ENCODE measurements around the gene FXYD3. TPM values are rescaled to one million over a fixed set of nuclear protein-coding genes. Genes with fewer than 3 reads are reported as not detected.

FXYD3 gene
- total and polyA plus RNA-seq, 2 experiments from 2014 or later = 0.81 TPM; not detected in 1

DNA sequence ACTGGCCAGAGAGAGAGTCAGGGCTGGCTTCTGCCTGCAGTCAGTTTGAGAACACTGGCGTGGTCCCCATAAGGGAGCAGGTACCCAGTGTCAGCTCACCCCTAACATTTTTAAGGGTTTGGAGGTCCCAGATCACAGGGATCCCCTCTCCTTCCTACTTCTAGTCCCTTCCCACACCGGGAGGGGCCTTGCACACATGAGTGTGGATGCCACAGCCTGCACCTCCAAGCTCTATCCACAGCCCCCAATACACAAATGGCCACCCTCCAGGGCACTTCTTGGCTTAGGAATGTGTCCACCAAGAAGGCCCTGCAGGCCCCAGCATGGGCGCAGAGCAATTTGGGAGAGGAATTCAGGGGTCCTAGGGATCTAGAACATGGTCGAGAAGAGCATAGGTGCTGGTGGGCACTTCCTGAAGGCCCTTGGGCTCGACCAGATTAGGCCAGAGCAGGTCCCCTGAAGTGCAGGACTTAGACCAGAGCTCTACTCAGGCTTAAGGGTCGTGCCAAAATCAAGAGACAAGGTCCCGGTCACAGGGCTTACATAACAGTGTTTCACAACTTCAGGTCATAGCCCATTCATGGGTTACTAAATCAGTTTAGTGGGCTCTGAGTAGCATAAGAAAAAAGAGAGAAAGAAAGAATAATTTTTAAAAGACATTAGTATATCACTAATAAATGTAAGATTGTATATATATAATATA, 54.9 kb downstream of the FXYD3 start:
- H3K36me3 Mint-ChIP-seq (ENCODE audit: low read depth) = peaks cover 58% of the 10 kb centered on the region
- Histone ChIP-seq H3K4me3 (no peak overlapping the region), H3K27me3 (ENCODE audit: insufficient read depth) (no peaks in the 10 kb centered on the region), H2AFZ (no peak overlapping the region), H4K20me1 (replicated peaks; ENCODE audit: insufficient read depth) (no peaks in the 10 kb centered on the region; the same call in 1 of the 2 replicates), H3K27ac (ENCODE audit: low read depth) (no peak overlapping the region), H3K36me3 (ENCODE audit: insufficient read depth) (peaks cover 26% of the 10 kb centered on the region), H3F3A (replicated peaks; ENCODE audit: low read depth) (no peaks in the 10 kb centered on the region), H3K4me1 (ENCODE audit: insufficient read depth) (no peaks in the 10 kb centered on the region), H3K9me2 (ENCODE audit: insufficient read depth) (no peaks in the 10 kb centered on the region; the same call in 1 of the 2 replicates), H3K79me2 (replicated peaks; ENCODE audit: insufficient read depth) (no peaks in the 10 kb centered on the region), H3K4me2 (no peak overlapping the region)
- H3K4me1 Mint-ChIP-seq = no peaks in the 10 kb centered on the region
- H3K9me3 Mint-ChIP-seq = peaks cover 9% of the 10 kb centered on the region
- no peak overlapping the region for H3K4me3 Mint-ChIP-seq
- no peak for ATAC-seq
- no peak overlapping the region for H3K27ac Mint-ChIP-seq
- no peak for DNase-seq (ENCODE audit: low spot score)
- peaks cover 6% of the 10 kb centered on the region for H3K27me3 Mint-ChIP-seq (ENCODE audit: insufficient read depth, low read depth, poor library complexity)
- peak; percentile 12; the same call in 1 of the 2 replicates for TF ChIP-seq POLR2AphosphoS5 (IDR thresholded peaks at IDR 0.05; ENCODE audit: low read depth)
- TF ChIP-seq ZNF114 (CRISPR knock-in tag; IDR thresholded peaks at IDR 0.05) = no peak

DNA sequence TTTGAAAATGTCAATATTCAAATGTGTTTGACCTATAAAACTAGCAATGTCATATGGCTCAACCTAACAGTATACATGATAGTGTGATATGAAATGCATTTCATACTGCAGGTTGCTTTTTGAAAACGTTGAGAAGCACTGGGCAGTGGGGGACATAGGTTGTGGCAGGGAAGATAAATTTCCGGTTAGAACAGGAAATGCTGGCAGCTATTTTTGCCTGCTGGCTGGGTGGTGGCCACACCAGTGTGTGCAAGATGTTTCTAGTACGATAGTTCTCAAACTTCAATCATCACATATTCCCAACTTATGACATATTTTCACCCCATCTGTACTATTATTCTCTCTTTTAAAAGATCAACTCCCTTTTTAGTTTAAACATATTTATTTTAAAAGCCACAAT, 56.1 kb downstream of the FXYD3 start:
- Mint-ChIP-seq H3K9me3 (no peaks in the 10 kb centered on the region; the same call in 2 of the 3 replicates), H3K4me3 (no peak overlapping the region), H3K4me1 (peaks cover 5% of the 10 kb centered on the region; the same call in 1 of the 3 replicates), H3K36me3 (ENCODE audit: low read depth) (peaks cover 45% of the 10 kb centered on the region), H3K27me3 (ENCODE audit: insufficient read depth, low read depth, poor library complexity) (peaks cover 5% of the 10 kb centered on the region), H3K27ac (no peak overlapping the region)
- no peak for DNase-seq (ENCODE audit: low spot score)
- Histone ChIP-seq H3K4me2 (no peak overlapping the region), H3K4me1 (ENCODE audit: insufficient read depth) (0 out of 2 replicates have a peak, but pooled peaks cover 5% of the 10 kb centered on the region), H3K27ac (ENCODE audit: low read depth) (0 out of 2 replicates have a peak overlapping the region, but pooled peaks have one; percentile 50), H3K4me3 (no peak overlapping the region), H4K20me1 (replicated peaks; ENCODE audit: insufficient read depth) (no peaks in the 10 kb centered on the region; the same call in 1 of the 2 replicates), H3K27me3 (ENCODE audit: insufficient read depth) (no peaks in the 10 kb centered on the region), H2AFZ (no peak overlapping the region), H3K79me2 (replicated peaks; ENCODE audit: insufficient read depth) (no peaks in the 10 kb centered on the region), H3K36me3 (ENCODE audit: insufficient read depth) (0 out of 2 replicates have a peak, but pooled peaks cover 15% of the 10 kb centered on the region), H3F3A (replicated peaks; ENCODE audit: low read depth) (no peaks in the 10 kb centered on the region), H3K9me2 (ENCODE audit: insufficient read depth) (no peaks in the 10 kb centered on the region; the same call in 1 of the 2 replicates)
- no peak for ATAC-seq
- TF ChIP-seq ETS1 (IDR thresholded peaks at IDR 0.05) (no peak), CREB1 (CRISPR knock-in tag; IDR thresholded peaks at IDR 0.05; ENCODE audit: low read depth) (no peak), JUNB (IDR thresholded peaks at IDR 0.05; ENCODE audit: unreplicated experiment) (no peak), REST (IDR thresholded peaks at IDR 0.05; ENCODE audit: unreplicated experiment) (no peak), EZH2 (IDR thresholded peaks at IDR 0.05; ENCODE audit: low read depth, unreplicated experiment) (no peak), ZNF331 (CRISPR knock-in tag; IDR thresholded peaks at IDR 0.05; ENCODE audit: low read depth) (no peak), EZH2phosphoT487 (IDR thresholded peaks at IDR 0.05; ENCODE audit: unreplicated experiment) (no peak), POLR2AphosphoS5 (IDR thresholded peaks at IDR 0.05; ENCODE audit: low read depth) (no peak), STAT1 (IDR thresholded peaks at IDR 0.05; ENCODE audit: unreplicated experiment) (no peak)

Small RNA genes lying within 50 kb of the gene (small RNA-seq; reads per million reads assigned to genes)
- not detected for gene AC020907.2 (ENCODE audit: low replicate concordance)

Other genes starting within 250 kb of the FXYD3 start
- gene ZNF30, start 188.9 kb upstream of the FXYD3 start, total RNA-seq (2014; rRNA removed; shearing (Covaris generic)) = 4.0 and 18.7 TPM in 2 replicates
- gene ZNF30, start 188.9 kb upstream of the FXYD3 start, polyA plus RNA-seq (2016; fragmentation: Nextera tagmentation; extraction: Ambion mirVana) = 3.3 and 4.1 TPM in 2 replicates
- 8.8 and 12.8 TPM in 2 replicates for gene ZNF792, start 151.6 kb upstream of the FXYD3 start, total RNA-seq (2014; rRNA removed; shearing (Covaris generic))
- 1.3 and 1.6 TPM in 2 replicates for gene ZNF792, start 151.6 kb upstream of the FXYD3 start, polyA plus RNA-seq (2016; fragmentation: Nextera tagmentation; extraction: Ambion mirVana)
- gene GRAMD1A, start 115.5 kb upstream of the FXYD3 start, total RNA-seq (2014; rRNA removed; shearing (Covaris generic)) = 141 and 174 TPM in 2 replicates
- 122 and 125 TPM in 2 replicates for gene GRAMD1A, start 115.5 kb upstream of the FXYD3 start, polyA plus RNA-seq (2016; fragmentation: Nextera tagmentation; extraction: Ambion mirVana)
- gene SCN1B, start 85.4 kb upstream of the FXYD3 start, total RNA-seq (2014; rRNA removed; shearing (Covaris generic)) = 3.4 and 4.8 TPM in 2 replicates
- gene SCN1B, start 85.4 kb upstream of the FXYD3 start, polyA plus RNA-seq (2016; fragmentation: Nextera tagmentation; extraction: Ambion mirVana) = 1.7 and 1.8 TPM in 2 replicates
- 16.2 and 17.4 TPM in 2 replicates for gene HPN, start 74.1 kb upstream of the FXYD3 start, total RNA-seq (2014; rRNA removed; shearing (Covaris generic))
- 14.0 and 14.6 TPM in 2 replicates for gene HPN, start 74.1 kb upstream of the FXYD3 start, polyA plus RNA-seq (2016; fragmentation: Nextera tagmentation; extraction: Ambion mirVana)
- gene LGI4, start 19.2 kb downstream of the FXYD3 start, total RNA-seq (2014; rRNA removed; shearing (Covaris generic)) = 3.6 and 4.3 TPM in 2 replicates
- gene LGI4, start 19.2 kb downstream of the FXYD3 start, polyA plus RNA-seq (2016; fragmentation: Nextera tagmentation; extraction: Ambion mirVana) = 2.3 and 3.4 TPM in 2 replicates
- gene FXYD1, start 23.0 kb downstream of the FXYD3 start, total RNA-seq (2014; rRNA removed; shearing (Covaris generic)) = 1.5 and 1.7 TPM in 2 replicates
- gene FXYD1, start 23.0 kb downstream of the FXYD3 start, polyA plus RNA-seq (2016; fragmentation: Nextera tagmentation; extraction: Ambion mirVana) = 26.8 and 31.3 TPM in 2 replicates
- gene FXYD7, start 27.4 kb downstream of the FXYD3 start, total RNA-seq (2014; rRNA removed; shearing (Covaris generic)) = 9.6 and 15.9 TPM in 2 replicates
- 43.7 and 44.0 TPM in 2 replicates for gene FXYD7, start 27.4 kb downstream of the FXYD3 start, polyA plus RNA-seq (2016; fragmentation: Nextera tagmentation; extraction: Ambion mirVana)
- gene FXYD5, start 38.9 kb downstream of the FXYD3 start, total RNA-seq (2014; rRNA removed; shearing (Covaris generic)) = 97.7 and 98.9 TPM in 2 replicates
- 222 and 233 TPM in 2 replicates for gene FXYD5, start 38.9 kb downstream of the FXYD3 start, polyA plus RNA-seq (2016; fragmentation: Nextera tagmentation; extraction: Ambion mirVana)
- not detected in 2 replicates for gene FAM187B, start 112.9 kb downstream of the FXYD3 start, total RNA-seq (2014; rRNA removed; shearing (Covaris generic))
- gene FAM187B, start 112.9 kb downstream of the FXYD3 start, polyA plus RNA-seq (2016; fragmentation: Nextera tagmentation; extraction: Ambion mirVana) = 0.23 and 0.31 TPM in 2 replicates
- gene LSR, start 133.2 kb downstream of the FXYD3 start, total RNA-seq (2014; rRNA removed; shearing (Covaris generic)) = 195 and 212 TPM in 2 replicates
- gene LSR, start 133.2 kb downstream of the FXYD3 start, polyA plus RNA-seq (2016; fragmentation: Nextera tagmentation; extraction: Ambion mirVana) = 116 and 125 TPM in 2 replicates
- 60.5 and 63.8 TPM in 2 replicates for gene USF2, start 153.1 kb downstream of the FXYD3 start, total RNA-seq (2014; rRNA removed; shearing (Covaris generic))
- gene USF2, start 153.1 kb downstream of the FXYD3 start, polyA plus RNA-seq (2016; fragmentation: Nextera tagmentation; extraction: Ambion mirVana) = 28.9 and 36.4 TPM in 2 replicates
- gene HAMP, start 166.7 kb downstream of the FXYD3 start, total RNA-seq (2014; rRNA removed; shearing (Covaris generic)) = not detected in 2 replicates
- 0.65 TPM in 1 of 2 replicates, not detected in the other for gene HAMP, start 166.7 kb downstream of the FXYD3 start, polyA plus RNA-seq (2016; fragmentation: Nextera tagmentation; extraction: Ambion mirVana)
- 1.3 and 1.8 TPM in 2 replicates for gene MAG, start 176.3 kb downstream of the FXYD3 start, total RNA-seq (2014; rRNA removed; shearing (Covaris generic))
- gene MAG, start 176.3 kb downstream of the FXYD3 start, polyA plus RNA-seq (2016; fragmentation: Nextera tagmentation; extraction: Ambion mirVana) = 0.61 and 0.85 TPM in 2 replicates
- gene CD22, start 213.4 kb downstream of the FXYD3 start, total RNA-seq (2014; rRNA removed; shearing (Covaris generic)) = 0.10 and 0.12 TPM in 2 replicates
- 0.32 and 0.66 TPM in 2 replicates for gene CD22, start 213.4 kb downstream of the FXYD3 start, polyA plus RNA-seq (2016; fragmentation: Nextera tagmentation; extraction: Ambion mirVana)
- gene FFAR1, start 232.1 kb downstream of the FXYD3 start, total RNA-seq (2014; rRNA removed; shearing (Covaris generic)) = not detected in 2 replicates
- not detected in 2 replicates for gene FFAR1, start 232.1 kb downstream of the FXYD3 start, polyA plus RNA-seq (2016; fragmentation: Nextera tagmentation; extraction: Ambion mirVana)
- 0.35 TPM in 1 of 2 replicates, not detected in the other for gene FFAR3, start 242.6 kb downstream of the FXYD3 start, total RNA-seq (2014; rRNA removed; shearing (Covaris generic))
- not detected in 2 replicates for gene FFAR3, start 242.6 kb downstream of the FXYD3 start, polyA plus RNA-seq (2016; fragmentation: Nextera tagmentation; extraction: Ambion mirVana)

Data from GM23338 (cell line).